H9 (cell line): ENCODE results near the gene DEFB132. TPM values are rescaled to one million over a fixed set of nuclear protein-coding genes. Genes with fewer than 3 reads are reported as not detected.

Experiments used
- DNase-seq: peaks from one replicate; pipeline ENCODE4 v3.0.0-alpha.2; 2017
- H2AFZ ChIP-seq: one replicate; pipeline ENCODE4 v1.6.1; 2013; ENCODE audit warnings: mild to moderate bottlenecking, low read length, control low read depth, moderate library complexity
- H2AK5ac ChIP-seq: 2 replicates; pipeline ENCODE4 v1.6.1; 2013; ENCODE audit warnings: low read length, control low read depth, mixed read lengths; ENCODE audit not compliant: insufficient read length
- H2BK120ac ChIP-seq: one replicate; pipeline ENCODE4 v1.6.1; 2013; ENCODE audit warnings: low read depth, mild to moderate bottlenecking, low read length, control low read depth, inconsistent platforms; ENCODE audit not compliant: poor library complexity, severe bottlenecking
- H2BK12ac ChIP-seq: 2 replicates; pipeline ENCODE4 v1.6.1; 2013; ENCODE audit warnings: low read length, control low read depth, mixed read lengths, low read depth; ENCODE audit not compliant: insufficient read length
- H2BK15ac ChIP-seq: 2 replicates; pipeline ENCODE4 v1.6.1; 2013; ENCODE audit warnings: low read depth, low read length, control low read depth
- H2BK20ac ChIP-seq: one replicate; pipeline ENCODE4 v1.6.1; 2013; ENCODE audit warnings: low read depth, mild to moderate bottlenecking, low read length, control low read depth, inconsistent platforms; ENCODE audit not compliant: poor library complexity, severe bottlenecking
- H2BK5ac ChIP-seq: 2 replicates; pipeline ENCODE4 v1.6.1; 2013; ENCODE audit warnings: low read length, control low read depth, mixed read lengths; ENCODE audit not compliant: insufficient read length
- H3K14ac ChIP-seq: 2 replicates; pipeline ENCODE4 v1.6.1; 2013; ENCODE audit warnings: low read length, control low read depth; ENCODE audit not compliant: insufficient read depth
- H3K18ac ChIP-seq: 2 replicates; pipeline ENCODE4 v1.6.1; 2013; ENCODE audit warnings: low read depth, mild to moderate bottlenecking, mixed read lengths, low read length, control low read depth; ENCODE audit not compliant: insufficient read length
- H3K23ac ChIP-seq: 2 replicates; pipeline ENCODE4 v1.6.1; 2013; ENCODE audit warnings: low read length, control low read depth, mixed read lengths, low read depth; ENCODE audit not compliant: insufficient read length
- H3K23me2 ChIP-seq: 2 replicates; pipeline ENCODE4 v1.6.1; 2013; ENCODE audit warnings: low read depth, mild to moderate bottlenecking, mixed read lengths, low read length, control low read depth; ENCODE audit not compliant: insufficient read length, poor library complexity, severe bottlenecking
- H3K27ac ChIP-seq: 2 replicates; pipeline ENCODE4 v1.5.1; 2013; ENCODE audit warnings: low read length, control low read depth, mixed read lengths, low read depth; ENCODE audit not compliant: insufficient read length
- H3K27me3 ChIP-seq: 2 replicates; pipeline ENCODE4 v1.6.1; 2013; ENCODE audit warnings: low read length, control low read depth, inconsistent platforms; ENCODE audit not compliant: insufficient read depth
- H3K4ac ChIP-seq: 2 replicates; pipeline ENCODE4 v1.6.1; 2013; ENCODE audit warnings: low read depth, mild to moderate bottlenecking, control low read depth, inconsistent platforms, low read length, moderate library complexity
- H3K4me1 ChIP-seq: 2 replicates; pipeline ENCODE4 v1.6.1; 2013; ENCODE audit warnings: low read length, control low read depth, inconsistent platforms; ENCODE audit not compliant: insufficient read depth
- H3K4me2 ChIP-seq: 2 replicates; pipeline ENCODE4 v1.6.1; 2013; ENCODE audit warnings: low read length, control low read depth, mixed read lengths; ENCODE audit not compliant: insufficient read length, insufficient read depth
- H3K56ac ChIP-seq: 2 replicates; pipeline ENCODE4 v1.6.1; 2013; ENCODE audit warnings: low read depth, mild to moderate bottlenecking, mixed read lengths, low read length, control low read depth; ENCODE audit not compliant: insufficient read length
- H3K79me1 ChIP-seq: 2 replicates; pipeline ENCODE4 v1.6.1; 2013; ENCODE audit warnings: low read depth, mild to moderate bottlenecking, moderate library complexity, low read length, control low read depth, inconsistent platforms; ENCODE audit not compliant: insufficient read depth, poor library complexity, severe bottlenecking
- H3K79me2 ChIP-seq: 2 replicates; pipeline ENCODE4 v1.6.1; 2013; ENCODE audit warnings: low read length, control low read depth, inconsistent platforms; ENCODE audit not compliant: insufficient read depth
- H3K9ac ChIP-seq: 2 replicates; pipeline ENCODE4 v1.6.1; 2013; ENCODE audit warnings: low read length, control low read depth, mixed read lengths; ENCODE audit not compliant: insufficient read length; ENCODE audit errors: extremely low read depth
- H3K9me3 ChIP-seq: one replicate; pipeline ENCODE4 v1.6.1; 2013; ENCODE audit warnings: low read depth, low read length, inconsistent platforms; ENCODE audit not compliant: control insufficient read depth
- H3T11ph ChIP-seq: one replicate; pipeline ENCODE4 v1.6.1; 2013; ENCODE audit warnings: mild to moderate bottlenecking, low read length, control low read depth, inconsistent platforms
- H4K20me1 ChIP-seq: one replicate; pipeline ENCODE4 v1.6.1; 2013; ENCODE audit not compliant: control insufficient read depth, insufficient read length, insufficient read depth
- H4K5ac ChIP-seq: 2 replicates; pipeline ENCODE4 v1.6.1; 2013; ENCODE audit warnings: low read depth, mild to moderate bottlenecking, mixed read lengths, low read length, control low read depth; ENCODE audit not compliant: insufficient read length
- H4K8ac ChIP-seq: replicated peaks from 2 replicates; pipeline ENCODE4 v1.6.1; 2013; ENCODE audit warnings: low read length, control low read depth, mixed read lengths, low read depth; ENCODE audit not compliant: insufficient read length
- H4K91ac ChIP-seq: 2 replicates; pipeline ENCODE4 v1.6.1; 2013; ENCODE audit warnings: low read depth, mild to moderate bottlenecking, moderate library complexity, mixed read lengths, low read length, control low read depth; ENCODE audit not compliant: insufficient read length
- H3K27ac Mint-ChIP-seq, 3 experiments: 2 replicates in 2 of 3; 3 replicates in 1 of 3; pipeline ENCODE4 v1.8.0; 2020 to 2021; ENCODE audit warnings: mixed read lengths in 3 of 3, mild to moderate bottlenecking in 1 of 3, moderate library complexity in 1 of 3
- H3K27me3 Mint-ChIP-seq: 2 replicates; pipeline ENCODE4 v1.8.0; 2021; ENCODE audit warnings: low read depth, mild to moderate bottlenecking, moderate library complexity, mixed read lengths
- H3K36me3 Mint-ChIP-seq, 3 experiments: 2 replicates in 2 of 3; 3 replicates in 1 of 3; pipeline ENCODE4 v1.8.0; 2020 to 2021; ENCODE audit warnings: low read depth in 3 of 3, mixed read lengths in 3 of 3; ENCODE audit not compliant: insufficient read depth in 1 of 3
- H3K4me1 Mint-ChIP-seq, 2 experiments: 2 replicates each; pipeline ENCODE4 v1.8.0; 2020; ENCODE audit warnings: mixed read lengths in 2 of 2
- H3K4me3 Mint-ChIP-seq, 2 experiments: 2 replicates in 1 of 2; 3 replicates in 1 of 2; pipeline ENCODE4 v1.8.0; 2020 to 2021; ENCODE audit warnings: mild to moderate bottlenecking in 2 of 2, mixed read lengths in 2 of 2, moderate library complexity in 1 of 2
- H3K9me3 Mint-ChIP-seq, 2 experiments: 2 replicates in 1 of 2; 3 replicates in 1 of 2; pipeline ENCODE4 v1.8.0; 2020; ENCODE audit warnings: mild to moderate bottlenecking in 2 of 2, mixed read lengths in 2 of 2, moderate library complexity in 1 of 2
- WGBS: extraction: QIAGEN DNeasy Blood & Tissue Kit; methylation state at CpG from one replicate; pipeline ENCODE4 v1.1.7; 2013; ENCODE audit warnings: missing lambda C conversion rate, low lambda C conversion rate, mixed read lengths; ENCODE audit not compliant: insufficient read length; ENCODE audit errors: extremely low coverage; 5-methylcytosine and 5-hydroxymethylcytosine counted together
- total RNA-seq: library from RNA; stranded (reverse); gene quantifications from 2 replicates; pipeline ENCODE4 v1.2.1, GENCODE V29; 2021
- TF ChIP-seq, protein P1 (sequence below): fragments of 200-600 bp; sonication (generic); conservative IDR thresholded peaks from 3 replicates; pipeline ENCODE4 v1.8.0; 2021; ENCODE audit warnings: antibody characterized with exemption, mild to moderate bottlenecking

DEFB132 gene
- total RNA-seq, 1 experiment from 2014 or later, result not detected

DNA sequence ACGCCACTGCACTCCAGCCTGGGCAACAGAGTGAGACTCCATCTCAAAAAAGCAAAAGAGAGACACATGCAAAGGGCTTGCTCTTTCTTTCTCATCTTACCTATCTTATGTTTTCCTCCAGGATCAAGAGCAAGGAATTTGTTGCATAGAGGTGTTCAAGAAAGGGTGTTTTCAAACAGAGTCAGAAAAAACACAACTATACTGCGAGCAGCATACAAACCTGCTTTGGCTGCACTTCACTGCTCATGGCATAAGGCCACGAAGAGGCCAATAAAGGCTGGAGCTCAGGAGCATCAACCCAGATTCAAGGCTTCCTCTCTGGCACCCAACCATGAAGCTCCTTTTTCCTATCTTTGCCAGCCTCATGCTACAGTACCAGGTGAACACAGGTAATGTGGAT is 30.6 kb upstream of the DEFB132 start, which contains the start of gene DEFB129:
TSS of gene DEFB129 (plus strand) at position 301 of the 400 bp plus-strand sequence. CDS start at position 332, 31 bp downstream.
- H3K4me2 ChIP-seq, result no peak within 1 kb of the TSS
- H3K27me3 Mint-ChIP-seq, result peaks cover 78% of the 10 kb centered on the region
- WGBS, result no CpG with 5 or more reads among the region's 3 CpGs

More for the DNA sequence above, 30.6 kb upstream of the DEFB132 start, which contains the start of gene DEFB129:
- no peaks in the 10 kb centered on the region for H3K4me1 ChIP-seq
- no peaks in the 10 kb centered on the region for H3K9me3 ChIP-seq
- H3K4me1 Mint-ChIP-seq, result peaks cover 4 to 5% of the 10 kb centered on the region in 2 experiments; a peak in 1 of 4 replicates
- peaks cover 2% of the 10 kb centered on the region; the same call in 1 of the 2 replicates for H3K27me3 ChIP-seq
- no peak within 1 kb of the TSS for H4K5ac ChIP-seq
- H2BK20ac ChIP-seq, result no peak within 1 kb of the TSS
- H3K79me1 ChIP-seq, result no peaks in the 10 kb centered on the region
- no peaks in the 10 kb centered on the region; a peak in 1 of 7 replicates for H3K36me3 Mint-ChIP-seq
- H3K23ac ChIP-seq, result no peak within 1 kb of the TSS
- H3K14ac ChIP-seq, result no peak within 1 kb of the TSS
- no peaks in the 10 kb centered on the region for H3K79me2 ChIP-seq
- no peak for DNase-seq
- H2AK5ac ChIP-seq, result no peak within 1 kb of the TSS
- H3K4me3 Mint-ChIP-seq, result no peak within 1 kb of the TSS
- H3K56ac ChIP-seq, result no peak within 1 kb of the TSS
- no peaks in the 10 kb centered on the region for H4K20me1 ChIP-seq
- H2BK120ac ChIP-seq, result no peak within 1 kb of the TSS
- H3T11ph ChIP-seq, result no peak within 1 kb of the TSS
- no peak within 1 kb of the TSS for H3K27ac ChIP-seq
- no peak within 1 kb of the TSS for H2BK12ac ChIP-seq
- H3K23me2 ChIP-seq, result no peaks in the 10 kb centered on the region
- no peak within 1 kb of the TSS for H2BK5ac ChIP-seq
- H4K8ac ChIP-seq, result no peak within 1 kb of the TSS
- H3K27ac Mint-ChIP-seq, result no peak within 1 kb of the TSS
- H2BK15ac ChIP-seq, result no peak within 1 kb of the TSS
- no peak within 1 kb of the TSS for H4K91ac ChIP-seq
- no peak within 1 kb of the TSS for H3K9ac ChIP-seq
- no peak within 1 kb of the TSS for H2AFZ ChIP-seq
- TF ChIP-seq, protein P1, sequence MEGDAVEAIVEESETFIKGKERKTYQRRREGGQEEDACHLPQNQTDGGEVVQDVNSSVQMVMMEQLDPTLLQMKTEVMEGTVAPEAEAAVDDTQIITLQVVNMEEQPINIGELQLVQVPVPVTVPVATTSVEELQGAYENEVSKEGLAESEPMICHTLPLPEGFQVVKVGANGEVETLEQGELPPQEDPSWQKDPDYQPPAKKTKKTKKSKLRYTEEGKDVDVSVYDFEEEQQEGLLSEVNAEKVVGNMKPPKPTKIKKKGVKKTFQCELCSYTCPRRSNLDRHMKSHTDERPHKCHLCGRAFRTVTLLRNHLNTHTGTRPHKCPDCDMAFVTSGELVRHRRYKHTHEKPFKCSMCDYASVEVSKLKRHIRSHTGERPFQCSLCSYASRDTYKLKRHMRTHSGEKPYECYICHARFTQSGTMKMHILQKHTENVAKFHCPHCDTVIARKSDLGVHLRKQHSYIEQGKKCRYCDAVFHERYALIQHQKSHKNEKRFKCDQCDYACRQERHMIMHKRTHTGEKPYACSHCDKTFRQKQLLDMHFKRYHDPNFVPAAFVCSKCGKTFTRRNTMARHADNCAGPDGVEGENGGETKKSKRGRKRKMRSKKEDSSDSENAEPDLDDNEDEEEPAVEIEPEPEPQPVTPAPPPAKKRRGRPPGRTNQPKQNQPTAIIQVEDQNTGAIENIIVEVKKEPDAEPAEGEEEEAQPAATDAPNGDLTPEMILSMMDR, result no peak
- peaks cover 4 to 25% of the 10 kb centered on the region in 2 experiments; a peak in 3 of 5 replicates for H3K9me3 Mint-ChIP-seq
- H3K4ac ChIP-seq, result no peak within 1 kb of the TSS
- H3K18ac ChIP-seq, result no peak within 1 kb of the TSS
